Cerebellar cortex (tissue), 1 donor: ENCODE results near the gene CASZ1.

Source experiments
- DNase-seq: peaks from one replicate; pipeline ENCODE4 v3.0.0-alpha.2; 2015; ENCODE audit warnings: low spot score

CASZ1 gene

GRCh38 chr1:10638559-10639005 lies 157.9 kb downstream of the CASZ1 start:
- no peak for DNase-seq

- DNase-seq: no peak
These were observed 158.4 kb downstream of the CASZ1 start for GRCh38 chr1:10637834-10638558.

- DNase-seq: no peak
These were observed 159.0 kb downstream of the CASZ1 start for GRCh38 chr1:10637400-10637799.

- DNase-seq: no peak
These were observed 160.5 kb downstream of the CASZ1 start for GRCh38 chr1:10635992-10636391.

- DNase-seq: no peak
These were observed 161.2 kb downstream of the CASZ1 start for GRCh38 chr1:10635085-10635896.

- DNase-seq: no peak
These were observed 161.9 kb downstream of the CASZ1 start for GRCh38 chr1:10634428-10635084.

GRCh38 chr1:10634075-10634427 lies 162.4 kb downstream of the CASZ1 start:
- DNase-seq: no peak

- no peak for DNase-seq
These were observed 163.0 kb downstream of the CASZ1 start for GRCh38 chr1:10633416-10633815.

- DNase-seq: no peak
These were observed 163.8 kb downstream of the CASZ1 start for GRCh38 chr1:10632691-10633090.

- DNase-seq: no peak
These were observed 164.4 kb downstream of the CASZ1 start for GRCh38 chr1:10631811-10632593.

- DNase-seq: no peak
These were observed 165.2 kb downstream of the CASZ1 start for GRCh38 chr1:10631121-10631810.

GRCh38 chr1:10630661-10631120 lies 165.8 kb downstream of the CASZ1 start:
- DNase-seq: no peak

GRCh38 chr1:10629816-10630571 lies 166.5 kb downstream of the CASZ1 start:
- no peak for DNase-seq

GRCh38 chr1:10629091-10629815 lies 167.2 kb downstream of the CASZ1 start:
- DNase-seq: no peak

GRCh38 chr1:10628685-10629084 lies 167.8 kb downstream of the CASZ1 start:
- DNase-seq: peak; percentile 74

GRCh38 chr1:10626791-10627410 lies 169.5 kb downstream of the CASZ1 start:
- DNase-seq: no peak

- no peak for DNase-seq
These were observed 170.2 kb downstream of the CASZ1 start for GRCh38 chr1:10626131-10626731.

- DNase-seq: no peak
These were observed 170.9 kb downstream of the CASZ1 start for GRCh38 chr1:10625554-10625953.

- DNase-seq: no peak
These were observed 171.4 kb downstream of the CASZ1 start for GRCh38 chr1:10625076-10625475.
